ACHN (cell line): ENCODE measurements around the gene SPOCK1.
"Not testable (repeated sequence)": the region's sequence is repeated elsewhere in the genome, so short reads cannot be mapped to it uniquely, and the experiment has no call there.

Source experiments
- DNase-seq: peaks from one replicate; pipeline ENCODE4 v3.0.0-alpha.2; 2015
- in situ Hi-C: cut with HindIII; loops from 2 replicates; pipeline ENCODE4 v1.10.0; 2017; ENCODE audit warnings: low sequenced_read_pairs, low pct_ligation_motif_present, low pct_unique_long_range_greater_than_20kb

The SPOCK1 gene

DNA sequence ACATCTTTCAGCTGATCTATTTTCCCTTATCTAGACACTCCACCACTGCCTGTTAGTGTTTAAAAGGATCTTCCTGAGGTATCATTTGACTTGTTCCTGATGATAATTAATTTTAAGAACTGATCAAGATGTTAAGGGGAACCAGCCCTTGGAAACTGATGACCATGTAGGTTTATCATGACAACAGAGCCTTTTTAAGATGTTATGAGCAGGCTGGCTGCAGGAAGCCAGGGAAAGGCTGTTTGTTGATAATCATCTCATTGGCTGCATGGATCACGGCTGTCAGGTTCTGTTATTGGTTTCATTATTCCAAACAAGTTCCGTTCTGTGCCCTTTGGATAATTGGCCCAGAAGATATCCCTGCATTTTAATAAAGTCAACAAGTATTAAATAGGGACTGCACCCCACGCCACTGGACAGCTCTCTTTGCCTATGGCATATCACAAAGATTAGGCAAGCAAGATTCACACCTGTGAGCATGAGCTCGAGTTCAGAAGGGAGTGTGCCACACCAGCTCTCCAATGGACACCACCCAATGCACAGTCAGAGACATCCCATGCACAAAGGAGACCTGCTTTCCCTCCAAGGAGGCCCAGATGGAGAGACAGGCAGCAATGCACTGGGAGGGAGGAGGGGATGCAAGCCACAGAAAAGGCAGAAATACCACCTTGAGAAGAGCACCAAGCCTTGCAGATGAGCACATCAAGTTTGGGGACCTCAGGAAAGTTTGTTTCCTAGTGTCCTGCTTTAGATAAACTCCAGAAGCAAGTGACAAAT is 88.7 kb downstream of the SPOCK1 start:
- in situ Hi-C loops: no loop called here
- DNase-seq: no peak

DNA sequence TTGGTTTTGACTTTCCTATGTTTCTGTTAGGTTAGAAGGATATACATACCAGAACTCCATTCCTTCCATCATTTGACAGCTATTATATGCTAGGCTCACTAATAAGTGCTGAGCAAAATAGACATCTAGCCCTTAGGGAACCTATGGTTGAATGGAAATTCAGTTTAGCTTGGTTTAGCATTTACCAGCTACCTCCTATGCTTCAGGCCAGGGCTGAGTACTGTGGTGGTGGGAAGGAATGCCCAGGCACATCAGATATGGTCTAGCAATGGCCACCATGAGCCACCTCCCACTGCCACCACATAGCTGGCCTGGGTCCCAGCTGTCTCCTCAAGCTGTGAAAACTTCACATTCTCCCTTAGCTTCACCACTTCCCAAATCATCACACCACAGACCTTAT is 89.4 kb downstream of the SPOCK1 start:
- DNase-seq: no peak
- in situ Hi-C loops: no loop called here

- in situ Hi-C loops: no loop called here
- DNase-seq: no peak
Measured at GRCh38 chr5:137407090-137407489, 92.0 kb downstream of the SPOCK1 start.

DNA sequence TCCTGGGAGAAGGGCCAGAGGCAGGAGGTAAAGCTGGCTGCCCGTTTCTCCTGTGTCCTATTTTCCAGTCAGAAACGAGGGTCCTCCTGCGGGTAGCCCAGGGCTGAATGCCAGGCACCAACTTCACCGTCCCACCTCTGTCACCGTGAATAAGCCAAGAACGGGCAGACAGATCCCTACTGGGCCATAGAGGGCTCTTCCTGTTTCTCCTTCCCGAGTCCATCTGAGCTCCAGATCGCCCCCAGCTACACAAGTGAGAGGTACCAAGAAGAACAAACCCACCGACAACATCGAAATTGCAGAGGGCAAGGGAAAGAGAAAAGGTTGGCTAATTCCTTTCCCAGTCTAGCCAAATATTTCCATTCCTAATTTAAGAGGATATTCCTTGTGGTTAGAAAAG is 93.7 kb downstream of the SPOCK1 start:
- in situ Hi-C loops: no loop called here
- no peak for DNase-seq

DNA sequence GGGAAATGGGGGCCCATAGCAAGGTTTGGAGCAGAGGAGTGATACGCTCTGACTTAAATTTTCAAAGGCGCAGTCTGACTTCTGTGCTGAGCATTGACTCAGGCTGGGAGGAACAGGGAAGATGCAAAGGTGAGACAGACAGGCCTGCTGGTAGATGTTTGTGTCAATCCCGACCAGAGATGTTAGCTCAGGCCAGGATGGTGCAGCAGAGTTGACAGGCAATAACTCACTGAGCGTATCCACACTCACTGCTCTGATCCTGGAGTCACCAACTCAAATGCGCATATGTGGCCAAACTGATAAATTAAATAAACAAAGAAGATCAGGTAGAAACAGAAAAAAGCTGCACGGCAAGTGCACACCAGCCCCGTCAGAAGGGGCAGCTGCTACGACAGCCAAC is 95.3 kb downstream of the SPOCK1 start:
- in situ Hi-C loops: no loop called here
- no peak for DNase-seq

GRCh38 chr5:137402436-137403187 is 96.5 kb downstream of the SPOCK1 start:
- in situ Hi-C loops: no loop called here
- no peak for DNase-seq

DNA sequence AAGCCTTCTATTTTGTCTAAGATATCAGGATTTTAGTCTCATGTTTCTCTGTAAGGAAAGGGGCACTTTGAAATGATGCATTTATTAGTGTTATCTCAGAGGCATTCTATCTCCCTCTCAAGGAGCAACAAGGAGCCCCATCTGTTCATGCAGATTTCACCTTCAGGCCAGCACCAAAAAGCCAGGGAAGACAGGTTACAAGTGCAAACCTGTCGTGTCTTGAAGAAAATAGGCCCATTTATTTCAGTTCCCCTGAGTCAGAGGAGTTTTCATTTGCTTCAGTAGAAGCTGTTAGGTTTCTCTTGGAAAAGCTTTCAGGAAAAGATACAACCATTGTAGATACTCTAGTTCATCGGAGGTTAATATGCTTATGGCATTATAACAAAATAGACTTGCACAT is 97.2 kb downstream of the SPOCK1 start:
- no peak for DNase-seq
- in situ Hi-C loops: no loop called here

DNA sequence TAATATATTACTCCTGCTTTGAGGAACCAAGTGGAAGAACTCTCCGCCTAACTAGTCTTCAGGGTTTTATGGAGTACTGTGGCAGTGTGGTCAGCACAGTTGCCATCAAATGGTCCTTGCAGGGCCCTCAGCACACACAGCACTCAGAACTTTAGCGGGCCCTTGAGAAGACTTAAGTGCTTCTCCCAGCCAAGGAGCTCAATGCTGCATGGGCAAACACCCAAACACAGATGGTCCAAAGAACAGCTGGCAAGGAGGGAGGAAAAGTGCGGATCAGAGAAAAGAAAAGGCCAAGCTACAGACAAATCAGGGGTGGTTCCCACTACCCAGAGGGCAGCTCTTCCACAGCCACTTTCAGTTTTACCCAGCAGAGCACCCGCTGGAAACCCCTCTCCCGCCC is 98.6 kb downstream of the SPOCK1 start:
- no peak for DNase-seq
- in situ Hi-C loops: no loop called here

DNA sequence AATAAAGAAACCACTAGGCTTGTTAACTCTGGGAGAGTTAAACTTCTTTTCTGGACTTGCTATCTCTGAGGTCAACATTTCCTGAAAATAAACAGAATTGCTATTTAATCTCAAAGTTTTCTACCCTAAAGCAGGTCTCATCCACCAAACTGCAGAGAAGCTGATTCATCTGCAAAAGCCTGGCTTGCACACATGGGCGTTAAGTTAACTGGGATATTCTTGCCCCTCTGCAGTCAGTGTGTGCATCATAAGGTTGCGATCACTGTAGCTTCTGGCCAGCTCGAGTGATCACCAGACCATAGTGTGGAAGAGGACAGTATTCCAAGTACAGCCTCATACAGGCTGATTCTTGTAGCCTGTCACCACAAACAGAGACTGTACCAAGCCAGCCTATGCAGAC is 99.2 kb downstream of the SPOCK1 start:
- in situ Hi-C loops: no loop called here
- no peak for DNase-seq

DNA sequence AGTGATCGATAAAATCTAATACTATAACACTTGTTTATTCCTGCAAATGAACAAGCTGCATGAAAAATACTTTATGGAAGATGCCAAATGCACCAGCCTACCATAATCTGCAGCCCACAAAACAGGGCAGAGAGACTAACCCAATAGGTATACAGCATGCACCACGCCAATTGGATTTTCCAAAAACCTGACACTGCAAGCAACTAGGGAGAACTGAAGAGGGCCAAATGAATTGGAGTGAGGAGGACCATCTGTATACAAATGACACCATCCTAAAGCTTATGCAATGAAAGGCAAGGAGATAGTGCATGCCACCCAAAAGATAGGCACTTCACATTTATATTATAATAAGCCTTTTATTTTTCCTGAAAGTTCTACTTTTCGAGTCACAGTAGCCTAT is 100.4 kb downstream of the SPOCK1 start:
- DNase-seq: no peak
- in situ Hi-C loops: no loop called here

DNA sequence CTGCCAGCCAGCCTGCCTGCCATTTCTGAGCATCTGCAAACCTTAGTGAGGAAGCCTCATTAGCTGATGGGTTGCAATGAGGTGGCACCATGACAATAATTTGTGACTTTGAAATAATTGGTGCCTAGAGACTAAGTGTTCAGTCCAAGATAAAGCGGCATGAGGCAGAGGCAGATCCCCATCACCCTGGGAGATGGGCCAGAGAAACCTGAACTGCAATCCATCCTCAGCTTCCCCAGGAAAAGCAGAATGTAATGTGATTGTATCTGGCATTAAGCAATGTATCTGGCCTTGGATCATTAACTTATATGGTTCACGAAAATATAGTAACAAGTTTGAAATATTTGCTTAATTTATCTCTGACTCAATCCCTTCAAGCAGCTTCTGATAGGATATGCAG is 101.0 kb downstream of the SPOCK1 start:
- DNase-seq: no peak
- in situ Hi-C loops: no loop called here

GRCh38 chr5:137395011-137395755 is 103.9 kb downstream of the SPOCK1 start:
- DNase-seq: peak; percentile 90
- in situ Hi-C loops: no loop called here

DNA sequence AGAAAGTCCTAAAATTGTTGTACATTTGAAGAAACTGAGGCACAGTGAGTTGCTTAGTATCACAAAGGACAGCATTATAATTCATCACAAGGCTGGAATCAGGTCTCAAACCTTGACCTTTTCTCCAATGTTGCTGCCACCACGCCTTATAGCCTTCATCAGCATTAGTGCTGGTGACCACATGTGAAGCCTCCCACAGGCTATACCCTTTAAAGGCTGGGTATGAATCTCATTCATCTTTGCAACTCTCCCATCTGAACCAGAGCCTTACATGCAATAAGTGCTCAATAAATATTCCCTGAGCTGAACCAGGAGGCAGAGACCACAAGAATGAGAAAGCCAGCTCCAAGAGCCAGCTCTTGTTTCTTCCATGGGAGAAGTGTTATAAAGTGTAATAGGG is 104.7 kb downstream of the SPOCK1 start:
- in situ Hi-C loops: no loop called here
- DNase-seq: no peak

- in situ Hi-C loops: no loop called here
- DNase-seq: no peak
Measured at GRCh38 chr5:137393196-137393993, 105.7 kb downstream of the SPOCK1 start.

- in situ Hi-C loops: no loop called here
- DNase-seq: no peak
Measured at GRCh38 chr5:137392261-137392660, 106.9 kb downstream of the SPOCK1 start.

- DNase-seq, in situ Hi-C loops: not testable (repeated sequence)
Measured at GRCh38 chr5:137391044-137391443, 108.1 kb downstream of the SPOCK1 start.

DNA sequence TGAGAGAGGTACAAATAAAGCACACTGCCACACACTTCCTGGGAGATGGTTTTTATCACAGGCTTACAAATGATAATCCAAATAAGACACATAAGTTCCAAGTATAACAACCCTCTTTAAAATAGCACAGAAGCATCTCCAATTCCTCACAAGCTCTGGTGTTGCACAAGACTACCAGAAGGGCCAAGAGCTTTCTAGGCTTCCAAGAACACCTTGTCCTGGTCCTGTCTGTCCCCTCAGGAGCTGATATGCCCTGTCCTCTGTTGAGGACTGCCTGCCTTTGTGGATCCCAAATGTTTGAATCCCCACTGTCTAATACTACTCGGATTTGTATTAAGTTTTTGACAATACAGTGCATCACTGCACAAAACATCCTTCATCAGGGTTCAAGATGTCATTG is 110.1 kb downstream of the SPOCK1 start:
- no peak for DNase-seq
- in situ Hi-C loops: no loop called here

- no peak for DNase-seq
- in situ Hi-C loops: no loop called here
Measured at GRCh38 chr5:137385064-137385463, 114.1 kb downstream of the SPOCK1 start.

DNA sequence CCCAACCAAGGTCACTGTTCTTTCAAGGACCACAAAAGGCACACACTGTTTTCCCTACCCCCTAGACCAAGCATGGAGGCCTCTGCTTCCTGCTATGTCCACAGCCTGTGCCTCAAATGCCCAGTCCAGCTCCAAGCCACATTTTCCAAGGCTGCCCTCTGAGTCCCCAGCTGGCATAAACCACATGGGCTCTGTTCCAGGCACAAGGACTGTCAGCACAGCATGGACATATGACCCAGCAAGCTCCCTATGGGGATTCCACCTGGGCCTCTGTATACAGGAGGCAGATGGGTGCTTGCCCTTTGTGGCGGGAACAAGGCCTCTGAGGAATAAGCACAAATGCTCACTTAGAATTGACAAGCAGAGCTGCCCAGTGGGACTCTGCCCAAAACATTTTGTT is 115.2 kb downstream of the SPOCK1 start:
- no peak for DNase-seq
- in situ Hi-C loops: no loop called here
